ENCODE data around the gene POU4F3. TPM values are rescaled to one million over a fixed set of nuclear protein-coding genes. Genes with fewer than 3 reads are reported as not detected.

POU4F3 gene
- polyA plus RNA-seq, 4 donors = 0.03 to 0.04 TPM; not detected in 2

DNA sequence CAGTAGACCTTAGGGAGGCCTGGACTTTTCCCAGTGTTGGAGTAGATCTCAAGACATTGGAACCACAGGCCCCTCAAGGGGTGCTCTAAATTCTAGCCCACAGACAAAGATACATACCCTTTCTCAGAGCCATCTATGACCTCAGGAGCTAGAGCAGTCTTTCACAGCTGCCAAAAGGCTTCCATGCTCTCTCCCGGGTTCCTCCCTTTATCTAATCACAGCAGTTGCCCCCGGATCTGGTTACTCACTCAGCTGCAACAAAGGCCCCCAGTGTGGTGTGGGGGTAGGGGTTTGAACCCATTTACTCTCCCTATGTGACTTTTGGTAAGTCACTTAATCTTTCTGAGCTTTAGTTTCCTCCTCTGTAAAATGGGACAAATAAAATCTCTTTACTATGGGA, 27.0 kb downstream of the POU4F3 start:
- 10 to 36% (median 23%) methylated on average over 2 of the region's 2 CpGs for WGBS, 3 donors
- FAIRE-seq = no peak
- DNase-seq = no peak
- Histone ChIP-seq H3K36me3 (ENCODE audit: control insufficient read depth in 3 of 3, insufficient read depth in 2 of 3, low read depth in 1 of 3, low read length in 3 of 3) (no peaks in the 10 kb centered on the region), H3K9me3 (ENCODE audit: control insufficient read depth in 2 of 2, insufficient read depth in 1 of 2, low read depth in 1 of 2, low read length in 1 of 2) (no peaks in the 10 kb centered on the region), H3K27ac (ENCODE audit: low read depth in 1 of 3, low read length in 2 of 3) (no peak overlapping the region), H3K4me1 (ENCODE audit: control insufficient read depth in 3 of 3, insufficient read depth in 2 of 3, low read depth in 1 of 3, low read length in 2 of 3) (no peaks in the 10 kb centered on the region), H3K4me3 (ENCODE audit: low read depth in 1 of 3, low read length in 3 of 3) (no peak overlapping the region), H3K27me3 (ENCODE audit: control insufficient read depth in 3 of 3, insufficient read depth in 3 of 3, low read length in 3 of 3) (peaks cover 2 to 7% (median 7%) of the 10 kb centered on the region in 3 donors)

DNA sequence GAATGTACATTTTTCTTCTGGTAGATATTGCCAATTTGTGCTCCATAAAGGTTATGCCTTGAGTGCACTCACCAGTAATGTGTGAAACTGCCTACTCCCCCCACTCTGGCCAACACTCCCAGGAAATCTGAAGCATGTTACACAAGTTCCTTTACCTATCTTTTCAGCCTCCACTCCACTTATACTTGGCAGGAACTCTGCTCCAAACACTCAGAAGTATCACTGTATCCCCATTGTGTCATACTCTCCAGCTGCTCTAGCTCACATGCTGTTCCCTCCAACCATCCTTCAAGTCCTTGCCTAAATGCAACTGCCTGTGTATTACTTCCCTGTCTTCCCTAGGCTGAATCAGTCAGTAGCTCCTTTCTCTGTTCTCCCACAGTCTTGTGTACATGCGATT, 28.3 kb downstream of the POU4F3 start:
- FAIRE-seq (no peak), DNase-seq (no peak)
- Histone ChIP-seq H3K27ac (ENCODE audit: low read depth in 1 of 3, low read length in 2 of 3) (no peak overlapping the region), H3K4me3 (ENCODE audit: low read depth in 1 of 3, low read length in 3 of 3) (no peak overlapping the region), H3K9me3 (ENCODE audit: control insufficient read depth in 2 of 2, insufficient read depth in 1 of 2, low read depth in 1 of 2, low read length in 1 of 2) (no peaks in the 10 kb centered on the region), H3K27me3 (ENCODE audit: control insufficient read depth in 3 of 3, insufficient read depth in 3 of 3, low read length in 3 of 3) (peaks cover 2 to 7% (median 6%) of the 10 kb centered on the region in 3 donors), H3K4me1 (ENCODE audit: control insufficient read depth in 3 of 3, insufficient read depth in 2 of 3, low read depth in 1 of 3, low read length in 2 of 3) (no peaks in the 10 kb centered on the region), H3K36me3 (ENCODE audit: control insufficient read depth in 3 of 3, insufficient read depth in 2 of 3, low read depth in 1 of 3, low read length in 3 of 3) (no peaks in the 10 kb centered on the region)
- 68 to 89% (median 80%) methylated on average over 1 of the region's 1 CpG for WGBS, 3 donors

DNA sequence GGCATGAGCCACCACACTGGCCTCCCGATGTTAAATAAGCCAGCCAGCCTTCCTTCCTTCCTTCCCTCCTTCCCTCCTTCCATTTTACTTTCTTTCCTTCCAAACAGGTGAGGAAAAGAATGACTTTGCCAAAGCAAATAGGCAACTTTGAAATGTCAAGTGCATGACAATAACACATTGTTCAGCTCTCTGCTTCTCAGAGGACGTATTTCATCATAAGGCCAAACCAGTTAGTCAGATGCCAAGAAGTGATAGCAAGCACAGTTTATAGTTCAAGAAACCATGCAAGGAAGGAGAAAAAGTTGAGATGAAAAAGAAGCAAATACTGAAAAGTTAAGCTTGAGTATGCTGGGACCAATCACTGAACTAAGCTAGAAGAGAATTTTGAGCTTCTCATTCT, 29.5 kb downstream of the POU4F3 start:
- H3K36me3 ChIP-seq (ENCODE audit: control insufficient read depth in 3 of 3, insufficient read depth in 2 of 3, low read depth in 1 of 3, low read length in 3 of 3) = no peaks in the 10 kb centered on the region
- H3K27ac ChIP-seq (ENCODE audit: low read depth in 1 of 3, low read length in 2 of 3) = no peak overlapping the region
- H3K27me3 ChIP-seq (ENCODE audit: control insufficient read depth in 3 of 3, insufficient read depth in 3 of 3, low read length in 3 of 3) = peaks cover under 1 to 7% (median 2%) of the 10 kb centered on the region in 3 donors
- no peaks in the 10 kb centered on the region for H3K9me3 ChIP-seq (ENCODE audit: control insufficient read depth in 2 of 2, insufficient read depth in 1 of 2, low read depth in 1 of 2, low read length in 1 of 2)
- WGBS, 3 donors = 37 to 71% (median 59%) methylated on average over 2 of the region's 2 CpGs
- no peak overlapping the region for H3K4me3 ChIP-seq (ENCODE audit: low read depth in 1 of 3, low read length in 3 of 3)
- no peak for FAIRE-seq
- no peaks in the 10 kb centered on the region for H3K4me1 ChIP-seq (ENCODE audit: control insufficient read depth in 3 of 3, insufficient read depth in 2 of 3, low read depth in 1 of 3, low read length in 2 of 3)
- no peak for DNase-seq

DNA sequence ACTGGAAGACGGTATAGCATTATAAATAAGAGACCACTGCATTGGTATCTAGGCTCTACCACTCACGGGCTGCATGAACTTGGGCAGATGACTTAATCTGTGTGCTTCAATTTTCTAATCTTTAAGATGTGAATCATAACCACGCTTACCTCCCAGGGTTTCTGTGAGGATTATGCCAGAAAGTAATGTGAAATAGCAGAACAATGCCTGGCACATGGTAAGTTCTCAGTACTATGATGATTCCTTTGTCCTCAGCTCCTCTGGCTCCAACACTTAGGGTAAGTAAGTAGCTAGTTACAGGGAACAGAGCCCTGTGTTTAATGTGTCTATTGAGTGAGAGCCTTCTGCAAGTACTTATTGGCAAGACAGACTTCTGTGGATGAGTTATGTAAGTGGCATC, 31.1 kb downstream of the POU4F3 start:
- no peak for FAIRE-seq
- WGBS, 3 donors = 80 to 88% (median 83%) methylated on average over 3 of the region's 3 CpGs
- no peaks in the 10 kb centered on the region for H3K4me1 ChIP-seq (ENCODE audit: control insufficient read depth in 3 of 3, insufficient read depth in 2 of 3, low read depth in 1 of 3, low read length in 2 of 3)
- H3K36me3 ChIP-seq (ENCODE audit: control insufficient read depth in 3 of 3, insufficient read depth in 2 of 3, low read depth in 1 of 3, low read length in 3 of 3) = no peaks in the 10 kb centered on the region
- no peak for DNase-seq
- no peaks in the 10 kb centered on the region for H3K9me3 ChIP-seq (ENCODE audit: control insufficient read depth in 2 of 2, insufficient read depth in 1 of 2, low read depth in 1 of 2, low read length in 1 of 2)
- H3K27me3 ChIP-seq (ENCODE audit: control insufficient read depth in 3 of 3, insufficient read depth in 3 of 3, low read length in 3 of 3) = peaks cover 0 to 6% (median 2%) of the 10 kb centered on the region in 3 donors
- H3K27ac ChIP-seq (ENCODE audit: low read depth in 1 of 3, low read length in 2 of 3) = no peak overlapping the region
- H3K4me3 ChIP-seq (ENCODE audit: low read depth in 1 of 3, low read length in 3 of 3) = no peak overlapping the region

DNA sequence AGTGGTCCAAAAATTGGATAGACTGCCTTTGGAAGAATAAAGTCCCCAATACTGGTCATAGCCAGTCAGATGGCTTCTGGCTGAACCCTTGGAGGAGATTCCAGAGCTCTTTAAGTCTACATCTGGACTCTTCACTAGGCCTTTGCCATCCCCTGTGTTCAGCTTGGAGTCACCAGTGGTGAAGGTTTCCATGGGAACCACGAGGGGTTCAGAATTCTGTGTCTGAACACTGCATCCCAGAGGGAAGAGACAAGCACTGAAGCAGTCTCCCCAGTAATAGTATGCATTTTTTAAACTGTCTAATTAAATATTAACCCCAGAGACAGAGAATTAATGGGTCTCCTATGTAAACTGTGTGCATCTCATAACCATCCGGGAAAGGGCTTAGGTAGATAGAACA, 38.2 kb downstream of the POU4F3 start:
- no peak for DNase-seq
- WGBS, 3 donors = 49 to 72% (median 58%) methylated on average over 2 of the region's 2 CpGs
- no peak for FAIRE-seq
- H3K27ac ChIP-seq (ENCODE audit: low read depth in 1 of 3, low read length in 2 of 3) = no peak overlapping the region
- H3K27me3 ChIP-seq (ENCODE audit: control insufficient read depth in 3 of 3, insufficient read depth in 3 of 3, low read length in 3 of 3) = peaks cover 0 to 14% (median 0%) of the 10 kb centered on the region in 3 donors
- no peak overlapping the region for H3K4me3 ChIP-seq (ENCODE audit: low read depth in 1 of 3, low read length in 3 of 3)
- no peaks in the 10 kb centered on the region for H3K36me3 ChIP-seq (ENCODE audit: control insufficient read depth in 3 of 3, insufficient read depth in 2 of 3, low read depth in 1 of 3, low read length in 3 of 3)
- no peaks in the 10 kb centered on the region for H3K9me3 ChIP-seq (ENCODE audit: control insufficient read depth in 2 of 2, insufficient read depth in 1 of 2, low read depth in 1 of 2, low read length in 1 of 2)
- H3K4me1 ChIP-seq (ENCODE audit: control insufficient read depth in 3 of 3, insufficient read depth in 2 of 3, low read depth in 1 of 3, low read length in 2 of 3) = no peaks in the 10 kb centered on the region

DNA sequence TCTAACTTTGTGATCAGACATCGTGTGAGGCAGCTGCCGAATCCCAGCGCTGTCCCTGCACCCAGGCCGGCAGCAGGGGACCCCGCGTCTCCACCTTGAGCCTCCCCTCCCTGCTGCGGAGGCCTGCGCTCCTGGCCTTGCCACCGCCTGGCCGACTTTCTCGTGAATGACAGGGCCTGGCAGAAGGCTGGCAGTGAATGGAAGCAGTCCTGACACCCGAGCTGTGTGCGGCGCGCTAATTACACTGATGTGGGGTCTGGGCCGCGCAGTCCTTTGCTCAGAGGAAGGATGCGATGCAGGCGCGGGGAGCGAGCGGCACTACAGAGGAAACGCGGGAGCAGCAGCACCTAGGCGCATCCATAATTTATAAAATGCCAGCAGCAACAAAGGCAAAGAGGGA, 40.3 kb downstream of the POU4F3 start:
- no peak for FAIRE-seq
- Histone ChIP-seq H3K4me1 (ENCODE audit: control insufficient read depth in 3 of 3, insufficient read depth in 2 of 3, low read depth in 1 of 3, low read length in 2 of 3) (no peaks in the 10 kb centered on the region), H3K27me3 (ENCODE audit: control insufficient read depth in 3 of 3, insufficient read depth in 3 of 3, low read length in 3 of 3) (peaks cover 0 to 14% (median 0%) of the 10 kb centered on the region in 3 donors), H3K4me3 (ENCODE audit: low read depth in 1 of 3, low read length in 3 of 3) (no peak overlapping the region), H3K27ac (ENCODE audit: low read depth in 1 of 3, low read length in 2 of 3) (no peak overlapping the region), H3K36me3 (ENCODE audit: control insufficient read depth in 3 of 3, insufficient read depth in 2 of 3, low read depth in 1 of 3, low read length in 3 of 3) (no peaks in the 10 kb centered on the region), H3K9me3 (ENCODE audit: control insufficient read depth in 2 of 2, insufficient read depth in 1 of 2, low read depth in 1 of 2, low read length in 1 of 2) (no peaks in the 10 kb centered on the region)
- WGBS, 3 donors = 25 to 33% (median 33%) methylated on average over 25 of the region's 25 CpGs
- no peak for DNase-seq

DNA sequence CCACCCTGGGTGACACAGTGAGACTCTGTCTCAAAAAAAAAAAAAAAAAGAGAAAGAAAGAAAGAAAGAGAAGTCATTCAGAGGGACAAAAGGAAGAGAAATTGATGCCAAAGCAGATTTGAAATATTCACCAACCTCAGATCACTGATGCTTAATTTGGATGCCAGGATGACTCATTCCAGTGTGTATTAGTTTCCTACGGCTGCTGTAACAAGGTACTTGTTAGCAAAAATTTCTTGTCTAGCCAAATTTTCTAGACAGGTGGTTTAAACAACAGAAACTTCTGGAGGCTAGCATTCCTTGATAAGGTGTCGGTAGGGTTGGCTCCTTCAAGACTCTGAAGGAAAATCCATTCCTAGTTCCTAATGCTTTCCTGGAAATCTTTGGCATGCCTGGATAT, 42.1 kb downstream of the POU4F3 start:
- DNase-seq (no peak), FAIRE-seq (no peak)
- Histone ChIP-seq H3K27me3 (ENCODE audit: control insufficient read depth in 3 of 3, insufficient read depth in 3 of 3, low read length in 3 of 3) (peaks cover 0 to 18% (median 0%) of the 10 kb centered on the region in 3 donors), H3K4me3 (ENCODE audit: low read depth in 1 of 3, low read length in 3 of 3) (no peak overlapping the region), H3K9me3 (ENCODE audit: control insufficient read depth in 2 of 2, insufficient read depth in 1 of 2, low read depth in 1 of 2, low read length in 1 of 2) (no peaks in the 10 kb centered on the region), H3K27ac (ENCODE audit: low read depth in 1 of 3, low read length in 2 of 3) (no peak overlapping the region), H3K36me3 (ENCODE audit: control insufficient read depth in 3 of 3, insufficient read depth in 2 of 3, low read depth in 1 of 3, low read length in 3 of 3) (no peaks in the 10 kb centered on the region), H3K4me1 (ENCODE audit: control insufficient read depth in 3 of 3, insufficient read depth in 2 of 3, low read depth in 1 of 3, low read length in 2 of 3) (no peaks in the 10 kb centered on the region)
- WGBS, 3 donors = 86 to 94% (median 89%) methylated on average over 2 of the region's 2 CpGs

DNA sequence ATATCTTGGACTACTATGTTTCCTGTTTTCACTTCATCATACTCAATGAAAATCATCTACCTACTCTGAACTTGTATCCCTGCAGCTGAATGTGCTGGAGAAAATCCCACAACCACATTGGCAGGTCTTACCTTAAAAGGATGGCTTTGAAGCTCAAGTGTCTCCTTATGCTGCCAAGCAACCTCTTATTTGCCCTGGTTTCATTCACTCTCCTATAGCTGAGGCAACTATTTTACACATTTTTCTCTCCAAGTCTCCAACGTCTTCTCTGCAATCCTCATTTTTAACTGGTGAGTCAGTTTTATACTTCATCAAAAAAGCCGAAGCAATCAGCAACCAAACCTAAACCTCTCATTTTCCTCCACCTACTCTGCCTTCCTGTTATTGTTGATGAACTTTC, 49.7 kb downstream of the POU4F3 start:
- 52 to 67% (median 64%) methylated on average over 2 of the region's 2 CpGs for WGBS, 3 donors
- Histone ChIP-seq H3K4me3 (ENCODE audit: low read depth in 1 of 3, low read length in 3 of 3) (no peak overlapping the region), H3K36me3 (ENCODE audit: control insufficient read depth in 3 of 3, insufficient read depth in 2 of 3, low read depth in 1 of 3, low read length in 3 of 3) (no peaks in the 10 kb centered on the region), H3K27ac (ENCODE audit: low read depth in 1 of 3, low read length in 2 of 3) (no peak overlapping the region), H3K9me3 (ENCODE audit: control insufficient read depth in 2 of 2, insufficient read depth in 1 of 2, low read depth in 1 of 2, low read length in 1 of 2) (no peaks in the 10 kb centered on the region), H3K4me1 (ENCODE audit: control insufficient read depth in 3 of 3, insufficient read depth in 2 of 3, low read depth in 1 of 3, low read length in 2 of 3) (no peaks in the 10 kb centered on the region), H3K27me3 (ENCODE audit: control insufficient read depth in 3 of 3, insufficient read depth in 3 of 3, low read length in 3 of 3) (peaks cover 0 to 12% (median 0%) of the 10 kb centered on the region in 3 donors)
- no peak for FAIRE-seq
- DNase-seq = no peak

DNA sequence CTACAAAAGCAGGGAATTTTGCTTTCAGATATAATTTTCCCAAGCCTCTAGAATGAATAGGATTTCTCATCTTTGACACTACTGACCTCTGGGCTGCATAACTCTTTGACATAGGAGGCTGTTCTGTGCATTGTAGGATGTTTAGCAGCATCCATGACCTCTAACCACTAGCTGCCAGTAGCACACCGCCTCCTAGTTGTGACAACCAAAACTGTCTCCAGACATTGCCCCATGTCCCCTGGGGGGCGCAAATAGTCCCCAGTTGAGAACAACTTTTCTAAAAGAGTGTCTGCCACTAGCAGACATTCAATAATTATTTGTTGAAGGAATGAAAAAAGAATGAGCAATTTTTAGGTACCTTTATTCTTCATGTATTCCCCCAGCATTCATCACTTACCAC, 51.8 kb downstream of the POU4F3 start:
- no peaks in the 10 kb centered on the region for H3K9me3 ChIP-seq (ENCODE audit: control insufficient read depth in 2 of 2, insufficient read depth in 1 of 2, low read depth in 1 of 2, low read length in 1 of 2)
- FAIRE-seq (no peak), DNase-seq (no peak)
- no peaks in the 10 kb centered on the region for H3K36me3 ChIP-seq (ENCODE audit: control insufficient read depth in 3 of 3, insufficient read depth in 2 of 3, low read depth in 1 of 3, low read length in 3 of 3)
- WGBS, 3 donors = 28 to 37% (median 35%) methylated on average over 2 of the region's 2 CpGs
- peaks cover 0 to 14% (median 0%) of the 10 kb centered on the region in 3 donors for H3K27me3 ChIP-seq (ENCODE audit: control insufficient read depth in 3 of 3, insufficient read depth in 3 of 3, low read length in 3 of 3)
- no peaks in the 10 kb centered on the region for H3K4me1 ChIP-seq (ENCODE audit: control insufficient read depth in 3 of 3, insufficient read depth in 2 of 3, low read depth in 1 of 3, low read length in 2 of 3)
- H3K27ac ChIP-seq (ENCODE audit: low read depth in 1 of 3, low read length in 2 of 3) = no peak overlapping the region
- no peak overlapping the region for H3K4me3 ChIP-seq (ENCODE audit: low read depth in 1 of 3, low read length in 3 of 3)

Measured in small intestine (tissue), 7 donors.